Transverse colon (tissue), 4 donors: ENCODE measurements around the gene RGS3. TPM values are rescaled to one million over a fixed set of nuclear protein-coding genes. Genes with fewer than 3 reads are reported as not detected.
A peak's percentile ranks its signal among the peaks of the same experiment; 100 is the strongest.

Experiments used
- DNase-seq: peaks from one replicate; pipeline ENCODE4 v3.0.0-alpha.2; 2019
- H3K27ac ChIP-seq, 4 donors: fragments of 200-600 bp; sonication (generic); 2 replicates each; pipeline ENCODE4 v1.5.1; 2016 to 2018; ENCODE audit warnings: inconsistent platforms in 4 of 4
- H3K27me3 ChIP-seq: fragments of 200-600 bp; sonication (generic); 2 replicates; pipeline ENCODE4 v1.5.1; 2017; ENCODE audit warnings: inconsistent platforms
- H3K36me3 ChIP-seq, 4 donors: fragments of 200-600 bp; sonication (generic); 2 replicates each; pipeline ENCODE4 v1.5.1; 2017 to 2019; ENCODE audit warnings: inconsistent platforms in 4 of 4
- H3K4me1 ChIP-seq, 4 donors: fragments of 200-600 bp; sonication (generic); 2 replicates each; pipeline ENCODE4 v1.5.1; 2017 to 2020; ENCODE audit warnings: inconsistent platforms in 4 of 4
- H3K4me3 ChIP-seq, 4 donors: fragments of 200-600 bp; sonication (generic); 1 replicate in 1 of 4; 2 replicates in 3 of 4; pipeline versions ENCODE4 v1.5.1 to v1.6.1; 2017 to 2019; ENCODE audit warnings: inconsistent platforms in 4 of 4
- H3K9me3 ChIP-seq, 2 donors: fragments of 200-600 bp; sonication (generic); 2 replicates each; pipeline ENCODE4 v1.5.1; 2017 to 2019; ENCODE audit warnings: inconsistent platforms in 2 of 2
- CTCF ChIP-seq, 5 experiments: fragments of 200-600 bp in 3 of 5; fragments of 450-650 bp in 2 of 5; sonication (generic) in 3 of 5; IDR thresholded peaks; 1 replicate in 2 of 5; 2 replicates in 3 of 5; pipeline ENCODE4 v1.5.1; 2016 to 2017; ENCODE audit warnings: antibody characterized with exemption in 5 of 5, inconsistent platforms in 3 of 5, mild to moderate bottlenecking in 2 of 5, moderate library complexity in 1 of 5
- EP300 ChIP-seq: sonication (generic); formaldehyde crosslinking; IDR thresholded peaks from one replicate; pipeline ENCODE4 v1.6.1; 2017; ENCODE audit warnings: antibody characterized with exemption, low read depth
- POLR2A ChIP-seq: fragments of 450-650 bp; IDR thresholded peaks from one replicate; pipeline ENCODE4 v1.6.1; 2016; ENCODE audit warnings: antibody characterized with exemption, mild to moderate bottlenecking, moderate library complexity
- POLR2AphosphoS5 ChIP-seq, 3 donors: sonication (generic); formaldehyde crosslinking; IDR thresholded peaks; one replicate each; pipeline ENCODE4 v1.6.1; 2016; ENCODE audit warnings: antibody characterized with exemption in 3 of 3
- WGBS, 2 donors: methylation state at CpG; one replicate each; pipeline ENCODE4 v1.1.5; 2018; ENCODE audit warnings: low coverage in 1 of 2; 5-methylcytosine and 5-hydroxymethylcytosine counted together
- in situ Hi-C, 4 donors: fragments of 200-750 bp; cut with MboI; loops; one replicate each; pipeline versions ENCODE4 v1.15.0 to v1.15.1; 2017; ENCODE audit warnings: low sequenced_read_pairs in 3 of 4, low pct_ligation_motif_present in 1 of 4, low pct_unique_long_range_greater_than_20kb in 1 of 4
- intact Hi-C: fragments of 100-400 bp; cut with DNase I; formaldehyde crosslinking; loops from one replicate; pipeline ENCODE4 v1.15.1; 2023; ENCODE audit warnings: low total_unique reads
- total RNA-seq, 4 donors: library from RNA; depleted of rRNA; stranded (reverse); fragments of >200 nt; gene quantifications; one replicate each; pipeline ENCODE4 v1.1.0, GENCODE V29; 2016

RGS3 gene
- total RNA-seq, 4 donors from 2014 or later: 62.7 to 150 (median 80.9) TPM

GRCh38 chr9:113461285-113461684, 2.2 kb upstream of the RGS3 start:
- in situ Hi-C loops: no loop called here
- Histone ChIP-seq H3K4me1 (peaks cover 0 to 24% (median 15%) of the 10 kb centered on the region in 4 donors), H3K9me3 (no peaks in the 10 kb centered on the region), H3K27me3 (no peaks in the 10 kb centered on the region), H3K36me3 (no peaks in the 10 kb centered on the region), H3K4me3 (no peak overlapping the region), H3K27ac (no peak overlapping the region)
- 88% methylated on average over 3 of the region's 3 CpGs; no CpG with 5 or more reads in 1 of the 2 donors for WGBS, 2 donors
- TF ChIP-seq EP300 (no peak), POLR2A (no peak), POLR2AphosphoS5 (IDR thresholded peaks at IDR 0.05) (no peak), CTCF (IDR thresholded peaks at IDR 0.05) (no peak)
- intact Hi-C loops: no loop called here
- DNase-seq: no peak

GRCh38 chr9:113461943-113462342, 1.6 kb upstream of the RGS3 start:
- TF ChIP-seq POLR2A: no peak
- no peak for TF ChIP-seq EP300
- TF ChIP-seq POLR2AphosphoS5 (IDR thresholded peaks at IDR 0.05): no peak
- no peak for TF ChIP-seq CTCF (IDR thresholded peaks at IDR 0.05)
- intact Hi-C loops (no loop called here), in situ Hi-C loops (no loop called here)
- no peak for DNase-seq
- 94% methylated on average over 4 of the region's 4 CpGs; no CpG with 5 or more reads in 1 of the 2 donors for WGBS, 2 donors
- H3K36me3 ChIP-seq: no peaks in the 10 kb centered on the region
- H3K4me1 ChIP-seq: peaks cover 0 to 24% (median 12%) of the 10 kb centered on the region in 4 donors
- H3K27ac ChIP-seq: no peak overlapping the region
- H3K9me3 ChIP-seq: no peaks in the 10 kb centered on the region
- H3K4me3 ChIP-seq: no peak overlapping the region
- no peaks in the 10 kb centered on the region for H3K27me3 ChIP-seq

GRCh38 chr9:113462781-113463286, 693 bp upstream of the RGS3 start:
- H3K36me3 ChIP-seq: no peaks in the 10 kb centered on the region

GRCh38 chr9:113464286-113464660, 746 bp downstream of the RGS3 start:
- peak overlapping the region in 3 of 4 donors; percentile 43 to 59 (median 54) for H3K4me3 ChIP-seq
- intact Hi-C loops: no loop called here
- H3K36me3 ChIP-seq: no peaks in the 10 kb centered on the region
- DNase-seq: no peak
- no peaks in the 10 kb centered on the region for H3K27me3 ChIP-seq
- in situ Hi-C loops: no loop called here
- no peak for TF ChIP-seq POLR2A
- TF ChIP-seq CTCF (IDR thresholded peaks at IDR 0.05): no peak
- H3K4me1 ChIP-seq: peaks cover 0 to 24% (median 12%) of the 10 kb centered on the region in 4 donors
- 60% methylated on average over 1 of the region's 1 CpG; no CpG with 5 or more reads in 1 of the 2 donors for WGBS, 2 donors
- H3K9me3 ChIP-seq: no peaks in the 10 kb centered on the region
- H3K27ac ChIP-seq: peak overlapping the region; percentile 68 to 80 (median 75)

More at GRCh38 chr9:113462781-113463286, 693 bp upstream of the RGS3 start:
- TF ChIP-seq POLR2AphosphoS5 (IDR thresholded peaks at IDR 0.05): no peak
- TF ChIP-seq POLR2A: no peak
- no peak for TF ChIP-seq CTCF (IDR thresholded peaks at IDR 0.05)
- TF ChIP-seq EP300: no peak
- no peaks in the 10 kb centered on the region for H3K9me3 ChIP-seq
- in situ Hi-C loops: no loop called here
- no peak for DNase-seq
- peaks cover 0 to 24% (median 12%) of the 10 kb centered on the region in 4 donors for H3K4me1 ChIP-seq
- no peaks in the 10 kb centered on the region for H3K27me3 ChIP-seq
- 80 to 82% methylated on average over 1 to 11 of the region's 11 CpGs for WGBS, 2 donors
- intact Hi-C loops: no loop called here
- H3K4me3 ChIP-seq: no peak overlapping the region
- H3K27ac ChIP-seq: peak overlapping the region in 1 of 4 donors; percentile 78
